Left ventricle myocardium inferior (tissue), 1 donor: Measurements from ENCODE around the gene BCL2. TPM values are rescaled to one million over a fixed set of nuclear protein-coding genes. Genes with fewer than 3 reads are reported as not detected.

Source experiments
- DNase-seq: peaks from one replicate; pipeline ENCODE4 v3.0.0-alpha.2; 2020
- H3K27ac ChIP-seq: fragments of 200-600 bp; replicated peaks from 2 replicates; pipeline ENCODE4 v1.8.0; 2021
- H3K27me3 ChIP-seq: fragments of 200-600 bp; 2 replicates; pipeline ENCODE4 v1.8.0; 2021; ENCODE audit warnings: low read depth
- H3K36me3 ChIP-seq: fragments of 200-600 bp; 2 replicates; pipeline ENCODE4 v1.8.0; 2021
- H3K4me1 ChIP-seq: fragments of 200-600 bp; 2 replicates; pipeline ENCODE4 v1.8.0; 2021
- H3K4me3 ChIP-seq: fragments of 200-600 bp; 2 replicates; pipeline ENCODE4 v1.8.0; 2021; ENCODE audit warnings: mild to moderate bottlenecking, moderate library complexity
- H3K9me3 ChIP-seq: fragments of 200-600 bp; replicated peaks from 2 replicates; pipeline ENCODE4 v1.8.0; 2021
- CTCF ChIP-seq: fragments of 200-600 bp; IDR thresholded peaks from 2 replicates; pipeline ENCODE4 v1.8.0; 2021; ENCODE audit warnings: antibody characterized with exemption, mild to moderate bottlenecking, borderline replicate concordance
- intact Hi-C: fragments of 100-400 bp; cut with micrococcal nuclease; formaldehyde crosslinking; loops from one replicate; pipeline ENCODE4 v1.11.0; 2022
- total RNA-seq: library from RNA; stranded (reverse); fragmentation: NEBNext Ultra II Directional; extraction: Animal tissue kit (Norgen Biotek cat#: 25700); gene quantifications from one replicate; pipeline ENCODE4 v1.2.1, GENCODE V29; 2021
- donor health status: DM: no; HTN: yes; CAD: no; lungs with severe emphysema.

The BCL2 gene
- total RNA-seq, 1 donor from 2014 or later = 7.3 TPM

DNA sequence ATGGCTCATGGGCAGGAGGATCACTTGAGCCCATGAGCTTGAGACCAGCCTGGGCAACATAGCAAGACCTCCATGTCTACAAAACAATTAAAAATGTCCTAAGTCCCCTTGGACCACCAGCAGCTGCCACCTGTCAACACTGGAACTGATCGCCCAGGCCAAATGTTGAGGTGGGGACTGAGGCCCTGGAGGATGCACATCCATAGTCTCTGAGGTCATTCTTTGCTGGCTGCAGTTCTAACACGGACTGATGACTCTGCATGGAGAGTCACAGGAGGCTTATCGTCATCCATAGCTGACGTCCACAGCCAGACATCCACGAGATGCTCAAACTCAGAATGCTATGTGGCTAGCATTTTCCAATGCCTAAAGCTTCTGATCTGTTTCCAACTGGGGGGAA, 151.3 kb downstream of the BCL2 start:
- H3K27ac ChIP-seq = no peak overlapping the region
- intact Hi-C loops = no loop called here
- H3K9me3 ChIP-seq = no peaks in the 10 kb centered on the region
- H3K4me1 ChIP-seq = no peaks in the 10 kb centered on the region
- no peak for TF ChIP-seq CTCF
- H3K27me3 ChIP-seq = no peaks in the 10 kb centered on the region
- no peaks in the 10 kb centered on the region for H3K36me3 ChIP-seq
- DNase-seq = no peak
- no peak overlapping the region for H3K4me3 ChIP-seq

DNA sequence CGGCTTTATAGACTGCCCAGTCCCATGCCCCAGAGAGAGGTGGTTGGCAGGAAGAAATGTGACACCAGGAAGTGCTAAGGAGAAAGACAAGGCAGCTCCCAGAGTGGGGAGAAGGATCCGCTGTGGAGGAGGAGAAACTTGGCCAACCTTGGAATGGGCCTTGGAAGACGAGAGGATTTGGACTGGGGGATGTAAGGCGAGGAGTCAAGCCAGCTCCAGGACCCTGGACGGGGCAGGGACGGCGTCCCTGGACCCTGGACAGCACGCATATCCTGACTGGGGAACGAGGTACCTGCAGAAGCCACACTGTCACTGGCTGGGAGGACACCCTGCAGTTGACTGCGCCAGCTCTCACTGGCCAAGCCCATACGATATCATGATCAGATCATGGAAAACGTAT, 153.4 kb downstream of the BCL2 start:
- Histone ChIP-seq H3K4me3 (no peak overlapping the region), H3K27me3 (no peaks in the 10 kb centered on the region), H3K9me3 (no peaks in the 10 kb centered on the region), H3K4me1 (peaks cover 19% of the 10 kb centered on the region), H3K27ac (no peak overlapping the region), H3K36me3 (no peaks in the 10 kb centered on the region)
- intact Hi-C loops = no loop called here
- DNase-seq = no peak
- no peak for TF ChIP-seq CTCF

DNA sequence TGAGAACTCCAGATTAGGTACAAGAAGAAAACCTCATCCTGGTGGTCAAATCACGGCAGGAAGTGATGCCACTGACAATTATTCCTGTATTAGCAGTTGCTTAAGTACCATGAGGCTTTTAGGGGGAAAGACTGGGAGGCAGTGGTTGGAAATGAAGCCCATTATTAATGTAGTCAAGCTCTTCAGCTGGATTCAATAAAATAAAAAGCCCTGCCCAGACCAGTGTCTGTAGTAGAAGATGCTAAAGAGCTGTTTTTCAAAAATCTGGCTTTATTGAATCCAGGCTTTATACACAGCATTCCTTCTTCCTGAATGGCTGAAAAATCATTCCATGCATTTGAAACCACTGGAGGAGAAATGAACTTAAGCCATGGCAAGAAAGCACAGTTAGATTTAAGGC, 155.2 kb downstream of the BCL2 start:
- Histone ChIP-seq H3K4me3 (no peak overlapping the region), H3K9me3 (no peaks in the 10 kb centered on the region), H3K36me3 (no peaks in the 10 kb centered on the region), H3K4me1 (peaks cover 31% of the 10 kb centered on the region), H3K27ac (no peak overlapping the region), H3K27me3 (no peaks in the 10 kb centered on the region)
- TF ChIP-seq CTCF = no peak
- DNase-seq = no peak
- intact Hi-C loops = no loop called here

DNA sequence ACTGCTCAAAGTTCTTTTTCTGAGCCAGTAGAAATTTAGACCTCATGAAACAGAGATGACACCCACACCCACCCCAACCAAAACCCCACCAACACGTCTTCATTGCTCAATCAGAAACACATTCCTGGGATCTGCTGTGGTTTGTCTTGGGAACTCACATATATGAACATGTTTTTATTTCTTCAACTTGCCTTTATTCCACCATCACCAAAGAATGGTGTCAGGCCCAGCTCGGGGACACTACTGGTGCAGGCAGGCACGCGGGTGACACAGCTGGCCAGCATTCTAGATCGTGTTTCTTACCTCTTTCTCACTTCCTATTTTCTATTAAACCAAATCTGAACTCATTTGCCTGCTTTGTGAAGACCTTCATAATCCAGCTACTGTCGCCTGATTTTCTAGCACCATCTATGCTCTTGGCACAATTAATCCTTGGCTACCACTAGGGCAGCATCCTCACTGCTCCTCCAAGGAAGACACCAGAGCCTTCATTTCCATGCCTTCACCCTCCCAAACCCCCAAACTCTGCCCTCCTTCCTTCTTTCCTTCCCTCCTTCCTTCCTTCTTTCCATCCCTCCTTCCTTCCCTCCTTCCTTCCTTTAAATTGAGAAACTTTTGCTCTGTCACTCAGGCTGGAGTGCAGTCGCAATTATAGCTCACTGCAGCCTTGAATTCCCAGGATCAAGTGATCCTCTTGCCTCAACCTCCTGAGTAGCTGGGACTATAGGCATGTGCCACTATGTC, 157.1 kb downstream of the BCL2 start:
- intact Hi-C loops = no loop called here
- Histone ChIP-seq H3K4me3 (no peak overlapping the region), H3K36me3 (no peaks in the 10 kb centered on the region), H3K9me3 (no peaks in the 10 kb centered on the region), H3K4me1 (peaks cover 31% of the 10 kb centered on the region), H3K27me3 (no peaks in the 10 kb centered on the region), H3K27ac (peak overlapping the region; percentile 75)
- no peak for TF ChIP-seq CTCF
- DNase-seq = no peak

DNA sequence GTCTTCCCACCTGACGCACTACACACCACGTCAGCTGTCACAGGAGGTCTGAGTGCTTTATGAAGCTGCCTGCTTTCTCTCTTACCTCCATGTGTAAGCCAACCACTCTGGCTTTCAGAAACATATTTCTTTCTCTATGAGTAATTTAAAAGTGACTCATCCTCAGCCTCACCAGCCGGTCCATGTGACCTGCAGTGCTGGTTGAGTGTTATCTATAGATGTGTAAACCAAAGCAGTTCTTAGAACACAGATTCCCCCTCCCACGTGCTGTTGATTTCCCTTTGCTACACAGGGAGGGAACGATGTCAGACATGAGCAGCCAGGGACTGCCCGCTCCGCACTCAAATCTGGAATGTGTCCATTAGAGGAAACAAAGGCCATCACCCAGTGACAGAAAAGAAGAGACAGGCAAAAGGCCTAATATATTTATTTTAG, 157.8 kb downstream of the BCL2 start:
- Histone ChIP-seq H3K27me3 (no peaks in the 10 kb centered on the region), H3K9me3 (no peaks in the 10 kb centered on the region), H3K4me3 (no peak overlapping the region), H3K27ac (peak overlapping the region; percentile 75), H3K36me3 (no peaks in the 10 kb centered on the region), H3K4me1 (peaks cover 31% of the 10 kb centered on the region)
- no peak for TF ChIP-seq CTCF
- peak; percentile 35 for DNase-seq
- intact Hi-C loops = no loop called here
